Hematopoietic multipotent progenitor cell (in vitro differentiated cells): Measurements from ENCODE around the gene DNAAF2. TPM values are rescaled to one million over a fixed set of nuclear protein-coding genes. Genes with fewer than 3 reads are reported as not detected.
A peak's percentile ranks its signal among the peaks of the same experiment; 100 is the strongest.
"Not testable (repeated sequence)": the region's sequence is repeated elsewhere in the genome, so short reads cannot be mapped to it uniquely, and the experiment has no call there.

Experiments used
- DNase-seq, 3 donors: peaks; one replicate each; pipeline ENCODE4 v3.0.0-alpha.2; 2011 to 2015; ENCODE audit warnings: low read depth in 2 of 3, low spot score in 2 of 3
- total RNA-seq: library from RNA; depleted of rRNA; stranded (reverse); fragments of >200 nt; gene quantifications from one replicate; pipeline ENCODE4 v1.2.3, GENCODE V29; 2012

The DNAAF2 gene
- total RNA-seq, 1 donor = 13.2 TPM

DNA sequence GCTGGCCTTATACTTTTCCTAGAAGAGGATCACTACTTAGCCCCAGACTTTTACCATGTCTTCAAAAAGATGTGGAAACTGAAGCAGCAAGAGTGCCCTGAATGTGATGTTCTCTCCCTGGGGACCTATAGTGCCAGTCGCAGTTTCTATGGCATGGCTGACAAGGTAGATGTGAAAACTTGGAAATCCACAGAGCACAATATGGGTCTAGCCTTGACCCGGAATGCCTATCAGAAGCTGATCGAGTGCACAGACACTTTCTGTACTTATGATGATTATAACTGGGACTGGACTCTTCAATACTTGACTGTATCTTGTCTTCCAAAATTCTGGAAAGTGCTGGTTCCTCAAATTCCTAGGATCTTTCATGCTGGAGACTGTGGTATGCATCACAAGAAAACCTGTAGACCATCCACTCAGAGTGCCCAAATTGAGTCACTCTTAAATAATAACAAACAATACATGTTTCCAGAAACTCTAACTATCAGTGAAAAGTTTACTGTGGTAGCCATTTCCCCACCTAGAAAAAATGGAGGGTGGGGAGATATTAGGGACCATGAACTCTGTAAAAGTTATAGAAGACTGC, 12.9 kb downstream of the DNAAF2 start:
- DNase-seq = no peak

- peak in 2 of 3 donors; percentile 76 to 86 for DNase-seq
Observed at GRCh38 chr14:49621114-49621881, 13.7 kb downstream of the DNAAF2 start.

DNA sequence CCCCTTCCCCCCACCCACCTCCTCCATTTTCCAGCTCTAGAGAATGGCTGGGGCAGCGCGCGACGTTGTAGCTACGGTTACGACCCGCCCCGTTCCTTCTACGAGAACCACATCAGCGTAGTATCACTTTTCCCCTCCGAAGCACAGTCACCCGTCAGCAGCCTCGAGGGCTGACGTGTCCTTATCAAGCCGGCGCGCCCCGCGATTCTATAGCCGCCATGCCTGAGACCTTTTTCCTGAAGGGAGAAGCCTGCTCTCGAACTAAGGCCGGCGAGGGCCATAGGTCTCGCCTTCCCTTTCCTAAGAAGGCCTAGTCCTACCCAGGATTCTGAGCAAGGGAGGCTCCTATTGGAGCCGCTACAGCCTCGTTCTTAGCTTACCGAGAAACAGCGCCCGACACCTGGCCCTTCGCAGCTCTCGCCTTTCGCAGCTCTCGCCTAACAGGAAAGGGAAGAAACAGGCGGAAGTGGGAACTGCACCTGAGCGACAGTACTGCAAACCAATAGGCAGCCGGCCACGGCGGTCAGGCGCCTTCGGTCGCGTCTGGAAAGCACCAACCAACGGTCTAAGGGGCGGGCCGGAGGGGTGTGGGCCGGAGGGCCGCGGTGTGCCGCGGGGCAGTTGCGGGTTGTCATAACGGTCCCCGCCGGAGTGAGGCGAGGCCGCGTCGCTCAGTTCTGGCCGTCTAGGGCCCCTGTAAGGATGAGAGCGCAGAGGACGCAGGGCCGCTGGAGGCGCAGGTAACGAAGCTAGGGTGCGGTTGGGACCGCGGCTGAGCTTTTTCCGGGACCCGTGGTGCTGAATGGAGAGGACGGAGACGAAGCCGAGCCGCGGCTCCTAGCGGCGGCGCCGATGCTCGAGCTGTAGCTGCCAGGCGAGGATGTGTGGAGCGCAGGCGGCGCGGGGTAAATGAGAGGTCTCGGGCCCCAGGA, 14.6 kb downstream of the DNAAF2 start, which contains the start of the genes MGAT2 and RPL36AL:
Gene MGAT2 (plus strand): TSS at position 618 of the 932 bp plus-strand sequence. CDS start 470 bp downstream, outside the sequence.
Gene RPL36AL (minus strand): TSS at position 445 of the 932 bp plus-strand sequence. CDS start 1,522 bp downstream, outside the sequence.
- peak; percentile 85 to 97 (median 96) for DNase-seq

GRCh38 chr14:49619730-49620129, 15.3 kb downstream of the DNAAF2 start:
- no peak for DNase-seq

GRCh38 chr14:49619273-49619672, 15.8 kb downstream of the DNAAF2 start:
- DNase-seq = not testable (repeated sequence)

DNA sequence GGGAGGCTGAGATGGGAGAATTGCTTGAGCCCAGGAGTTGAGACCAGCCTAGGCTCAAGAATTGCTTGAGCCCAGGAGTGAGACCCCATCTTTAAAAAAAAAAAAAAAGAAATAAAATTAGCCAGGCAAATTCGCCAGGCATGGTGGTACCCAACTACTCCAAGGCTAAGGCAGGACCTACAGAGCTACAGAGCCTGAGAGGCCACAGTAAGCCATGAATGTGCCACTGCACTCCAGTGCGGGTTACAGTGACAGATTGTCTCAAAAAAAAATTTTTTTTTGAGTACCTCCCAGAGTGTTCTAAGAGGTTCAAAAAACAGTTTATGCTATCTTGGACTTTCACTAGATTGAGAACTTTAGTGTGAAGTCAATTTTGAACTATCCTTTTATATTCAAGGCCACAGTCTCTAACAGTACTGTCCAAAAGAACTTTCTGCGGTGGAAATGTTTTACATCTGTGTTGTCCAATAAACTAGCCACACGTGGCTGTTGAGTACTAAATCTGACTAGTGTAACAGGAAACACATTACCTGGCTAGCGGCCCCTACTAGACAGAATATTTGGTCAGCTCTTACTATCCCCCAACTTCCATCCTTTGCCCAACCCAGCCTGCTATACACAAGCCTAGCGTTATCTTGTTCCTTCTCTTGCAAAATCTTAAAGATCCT, 17.1 kb downstream of the DNAAF2 start:
- DNase-seq = no peak

GRCh38 chr14:49615776-49616175, 19.3 kb downstream of the DNAAF2 start:
- DNase-seq = no peak

DNA sequence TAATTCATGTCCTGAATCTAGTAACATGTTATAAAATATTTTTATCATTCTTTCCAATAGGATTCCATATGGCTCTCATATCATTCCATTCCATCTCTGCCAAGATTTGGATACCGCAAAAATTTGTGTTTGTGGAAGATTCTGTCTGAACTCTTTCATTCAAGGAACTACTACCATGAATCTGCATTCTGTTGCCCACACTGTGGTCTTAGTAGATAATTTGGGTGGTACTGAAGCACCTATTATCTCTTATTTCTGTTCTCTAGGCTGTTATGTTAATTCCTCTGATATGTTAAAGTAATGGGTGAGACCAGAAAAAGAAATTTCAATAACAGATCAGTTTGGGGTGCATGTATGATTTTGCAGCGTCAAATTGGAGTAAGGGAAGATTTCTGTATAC, 20.8 kb downstream of the DNAAF2 start:
- no peak for DNase-seq

DNA sequence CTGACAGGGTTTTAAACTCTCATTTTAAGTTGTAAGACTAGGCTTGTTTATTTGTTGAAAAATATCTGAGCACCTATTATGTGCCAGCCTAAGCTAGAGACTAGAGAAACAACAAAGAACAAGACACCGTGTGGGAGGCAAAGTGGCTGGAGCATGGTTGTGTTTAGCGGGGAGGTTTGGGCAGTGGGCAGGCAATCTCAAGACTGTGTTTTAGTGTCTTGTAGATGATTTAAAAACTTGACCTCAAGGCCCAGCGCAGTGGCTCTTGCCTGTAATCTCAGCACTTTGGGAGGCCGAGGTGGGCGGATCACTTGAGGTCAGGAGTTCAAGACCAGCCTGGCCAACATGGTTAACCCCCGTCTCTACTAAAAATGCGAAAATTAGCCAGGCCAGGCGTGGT, 22.4 kb downstream of the DNAAF2 start:
- no peak for DNase-seq

GRCh38 chr14:49612251-49612650, 22.8 kb downstream of the DNAAF2 start:
- no peak for DNase-seq

DNA sequence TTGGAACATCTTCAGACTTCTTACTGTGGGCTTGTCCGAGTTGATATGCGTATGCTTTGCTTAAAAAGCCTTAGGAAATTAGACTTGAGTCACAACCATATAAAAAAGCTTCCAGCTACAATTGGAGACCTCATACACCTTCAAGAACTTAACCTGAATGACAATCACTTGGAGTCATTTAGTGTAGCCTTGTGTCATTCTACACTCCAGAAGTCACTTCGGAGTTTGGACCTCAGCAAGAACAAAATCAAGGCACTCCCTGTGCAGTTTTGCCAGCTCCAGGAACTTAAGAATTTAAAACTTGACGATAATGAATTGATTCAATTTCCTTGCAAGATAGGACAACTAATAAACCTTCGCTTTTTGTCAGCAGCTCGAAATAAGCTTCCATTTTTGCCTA, 27.5 kb downstream of the DNAAF2 start:
- DNase-seq = no peak

GRCh38 chr14:49598485-49599300, 36.4 kb downstream of the DNAAF2 start, which contains the start of gene LRR1:
TSS of gene LRR1 (plus strand) at chr14:49598940. CDS start at chr14:49599021, 81 bp downstream.
- peak; percentile 68 to 84 (median 84) for DNase-seq

GRCh38 chr14:49598189-49598484, 36.9 kb downstream of the DNAAF2 start:
- DNase-seq = no peak

GRCh38 chr14:49594347-49595091, 40.5 kb downstream of the DNAAF2 start:
- peak in 2 of 3 donors; percentile 81 to 89 for DNase-seq

- DNase-seq = no peak
Observed at GRCh38 chr14:49593016-49593415, 42.0 kb downstream of the DNAAF2 start.

- DNase-seq = no peak
Observed at GRCh38 chr14:49589387-49589786, 45.7 kb downstream of the DNAAF2 start.

- peak; percentile 60 to 90 (median 72) for DNase-seq
Observed at GRCh38 chr14:49586673-49587460, 48.2 kb downstream of the DNAAF2 start.
